ENCODE data around the gene ETV6. TPM values are rescaled to one million over a fixed set of nuclear protein-coding genes. Genes with fewer than 3 reads are reported as not detected.

Gene ETV6
- total RNA-seq, 2 donors from 2014 or later: 45.9 to 49.0 TPM

- ATAC-seq (replicated peaks): no peak
Observed at GRCh38 chr12:11746940-11747716, 97.7 kb downstream of the ETV6 start.

GRCh38 chr12:11747969-11748368, 98.5 kb downstream of the ETV6 start:
- no peaks in the 10 kb centered on the region for H3K9me3 Mint-ChIP-seq
- no peak overlapping the region for H3K4me3 Mint-ChIP-seq
- no peak for ATAC-seq (replicated peaks)
- peaks cover 43% of the 10 kb centered on the region for H3K4me1 Mint-ChIP-seq
- H3K36me3 Mint-ChIP-seq (ENCODE audit: low read depth): peaks cover 49% of the 10 kb centered on the region
- H3K27ac Mint-ChIP-seq: no peak overlapping the region
- no peaks in the 10 kb centered on the region for H3K27me3 Mint-ChIP-seq

More at GRCh38 chr12:11746940-11747716, 97.7 kb downstream of the ETV6 start:
- Mint-ChIP-seq H3K4me3 (no peak overlapping the region), H3K27me3 (no peaks in the 10 kb centered on the region), H3K36me3 (ENCODE audit: low read depth) (peaks cover 42% of the 10 kb centered on the region), H3K27ac (no peak overlapping the region), H3K4me1 (peaks cover 42% of the 10 kb centered on the region), H3K9me3 (no peaks in the 10 kb centered on the region)

GRCh38 chr12:11748903-11749302, 99.4 kb downstream of the ETV6 start:
- Mint-ChIP-seq H3K27ac (no peak overlapping the region), H3K36me3 (ENCODE audit: low read depth) (peaks cover 49% of the 10 kb centered on the region), H3K4me1 (peaks cover 46% of the 10 kb centered on the region), H3K9me3 (no peaks in the 10 kb centered on the region), H3K4me3 (no peak overlapping the region), H3K27me3 (no peaks in the 10 kb centered on the region)
- no peak for ATAC-seq (replicated peaks)

GRCh38 chr12:11749943-11750690, 100.6 kb downstream of the ETV6 start:
- no peak for ATAC-seq (replicated peaks)
- no peaks in the 10 kb centered on the region for H3K27me3 Mint-ChIP-seq
- no peak overlapping the region for H3K27ac Mint-ChIP-seq
- peaks cover 43% of the 10 kb centered on the region for H3K4me1 Mint-ChIP-seq
- no peaks in the 10 kb centered on the region for H3K9me3 Mint-ChIP-seq
- no peak overlapping the region for H3K4me3 Mint-ChIP-seq
- H3K36me3 Mint-ChIP-seq (ENCODE audit: low read depth): peaks cover 61% of the 10 kb centered on the region

GRCh38 chr12:11752403-11753149, 103.1 kb downstream of the ETV6 start:
- peaks cover 32% of the 10 kb centered on the region for H3K4me1 Mint-ChIP-seq
- H3K4me3 Mint-ChIP-seq: no peak overlapping the region
- no peaks in the 10 kb centered on the region for H3K27me3 Mint-ChIP-seq
- H3K36me3 Mint-ChIP-seq (ENCODE audit: low read depth): peaks cover 73% of the 10 kb centered on the region
- peak overlapping the region; percentile 3 for H3K27ac Mint-ChIP-seq
- ATAC-seq (replicated peaks): no peak
- H3K9me3 Mint-ChIP-seq: no peaks in the 10 kb centered on the region

GRCh38 chr12:11753150-11753499, 103.7 kb downstream of the ETV6 start:
- Mint-ChIP-seq H3K4me1 (peaks cover 32% of the 10 kb centered on the region), H3K9me3 (no peaks in the 10 kb centered on the region), H3K27me3 (no peaks in the 10 kb centered on the region), H3K27ac (peak overlapping the region; percentile 3), H3K4me3 (no peak overlapping the region), H3K36me3 (ENCODE audit: low read depth) (peaks cover 78% of the 10 kb centered on the region)
- ATAC-seq (replicated peaks): no peak

- Mint-ChIP-seq H3K36me3 (ENCODE audit: low read depth) (peaks cover 85% of the 10 kb centered on the region), H3K27me3 (no peaks in the 10 kb centered on the region), H3K9me3 (no peaks in the 10 kb centered on the region), H3K27ac (peak overlapping the region; percentile 3), H3K4me3 (no peak overlapping the region), H3K4me1 (peaks cover 38% of the 10 kb centered on the region)
- ATAC-seq (replicated peaks): no peak
Observed at GRCh38 chr12:11753826-11754225, 104.4 kb downstream of the ETV6 start.

GRCh38 chr12:11754256-11754655, 104.8 kb downstream of the ETV6 start:
- ATAC-seq (replicated peaks): no peak
- Mint-ChIP-seq H3K4me3 (no peak overlapping the region), H3K4me1 (peaks cover 34% of the 10 kb centered on the region), H3K27me3 (no peaks in the 10 kb centered on the region), H3K36me3 (ENCODE audit: low read depth) (peaks cover 86% of the 10 kb centered on the region), H3K27ac (peak overlapping the region; percentile 4), H3K9me3 (no peaks in the 10 kb centered on the region)

- H3K27ac Mint-ChIP-seq: no peak overlapping the region
- no peaks in the 10 kb centered on the region for H3K27me3 Mint-ChIP-seq
- H3K9me3 Mint-ChIP-seq: no peaks in the 10 kb centered on the region
- H3K36me3 Mint-ChIP-seq (ENCODE audit: low read depth): peaks cover 89% of the 10 kb centered on the region
- no peak for ATAC-seq (replicated peaks)
- H3K4me1 Mint-ChIP-seq: peaks cover 31% of the 10 kb centered on the region
- H3K4me3 Mint-ChIP-seq: no peak overlapping the region
Observed at GRCh38 chr12:11755302-11755930, 105.9 kb downstream of the ETV6 start.

- no peak for ATAC-seq (replicated peaks)
- peaks cover 34% of the 10 kb centered on the region for H3K4me1 Mint-ChIP-seq
- H3K36me3 Mint-ChIP-seq (ENCODE audit: low read depth): peaks cover 92% of the 10 kb centered on the region
- H3K9me3 Mint-ChIP-seq: no peaks in the 10 kb centered on the region
- H3K4me3 Mint-ChIP-seq: no peak overlapping the region
- peak overlapping the region; percentile 14 for H3K27ac Mint-ChIP-seq
- H3K27me3 Mint-ChIP-seq: no peaks in the 10 kb centered on the region
Observed at GRCh38 chr12:11756022-11756421, 106.5 kb downstream of the ETV6 start.

- peaks cover 31% of the 10 kb centered on the region for H3K4me1 Mint-ChIP-seq
- H3K27ac Mint-ChIP-seq: peak overlapping the region; percentile 14
- no peaks in the 10 kb centered on the region for H3K27me3 Mint-ChIP-seq
- H3K4me3 Mint-ChIP-seq: no peak overlapping the region
- no peaks in the 10 kb centered on the region for H3K9me3 Mint-ChIP-seq
- peaks cover 92% of the 10 kb centered on the region for H3K36me3 Mint-ChIP-seq (ENCODE audit: low read depth)
- no peak for ATAC-seq (replicated peaks)
Observed at GRCh38 chr12:11756523-11756922, 107.0 kb downstream of the ETV6 start.

GRCh38 chr12:11757095-11757494, 107.6 kb downstream of the ETV6 start:
- ATAC-seq (replicated peaks): no peak

GRCh38 chr12:11757531-11757930, 108.1 kb downstream of the ETV6 start:
- Mint-ChIP-seq H3K27me3 (no peaks in the 10 kb centered on the region), H3K36me3 (ENCODE audit: low read depth) (peaks cover 83% of the 10 kb centered on the region), H3K4me3 (no peak overlapping the region), H3K27ac (no peak overlapping the region), H3K4me1 (peaks cover 31% of the 10 kb centered on the region), H3K9me3 (no peaks in the 10 kb centered on the region)
- ATAC-seq (replicated peaks): no peak

More at GRCh38 chr12:11757095-11757494, 107.6 kb downstream of the ETV6 start:
- no peak overlapping the region for H3K27ac Mint-ChIP-seq
- peaks cover 88% of the 10 kb centered on the region for H3K36me3 Mint-ChIP-seq (ENCODE audit: low read depth)
- H3K4me3 Mint-ChIP-seq: no peak overlapping the region
- no peaks in the 10 kb centered on the region for H3K27me3 Mint-ChIP-seq
- H3K4me1 Mint-ChIP-seq: peaks cover 31% of the 10 kb centered on the region
- no peaks in the 10 kb centered on the region for H3K9me3 Mint-ChIP-seq

GRCh38 chr12:11758087-11758486, 108.6 kb downstream of the ETV6 start:
- peak overlapping the region; percentile 82 for H3K27ac Mint-ChIP-seq
- peaks cover 78% of the 10 kb centered on the region for H3K36me3 Mint-ChIP-seq (ENCODE audit: low read depth)
- H3K27me3 Mint-ChIP-seq: no peaks in the 10 kb centered on the region
- no peaks in the 10 kb centered on the region for H3K9me3 Mint-ChIP-seq
- H3K4me1 Mint-ChIP-seq: peaks cover 27% of the 10 kb centered on the region
- H3K4me3 Mint-ChIP-seq: peak overlapping the region; percentile 46
- ATAC-seq (replicated peaks): no peak
